Erythroblast (primary cell): ENCODE results near the gene SCIN.
A peak's percentile ranks its signal among the peaks of the same experiment; 100 is the strongest.

Experiments used
- GATA1 ChIP-seq: IDR thresholded peaks from 2 replicates; pipeline ENCODE4 v1.6.1; 2011; ENCODE audit warnings: low read depth, mild to moderate bottlenecking, control low read depth, low read length, moderate library complexity
- POLR2A ChIP-seq: IDR thresholded peaks from 2 replicates; pipeline ENCODE4 v1.6.1; 2011; ENCODE audit warnings: mild to moderate bottlenecking, low read length

GRCh38 chr7:12647364-12648219 lies 77.1 kb downstream of the SCIN start:
- TF ChIP-seq POLR2A: no peak
- peak; percentile 43 for TF ChIP-seq GATA1
